HCT116 (cell line): Measurements from ENCODE around the gene RNPEPL1.

ENCODE experiments used
- EZH2 ChIP-seq: fragments of 200-600 bp; sonication (generic); IDR thresholded peaks from 2 replicates; pipeline ENCODE4 v1.6.1; 2017; ENCODE audit warnings: antibody characterized with exemption, mixed run types
- SRF ChIP-seq: IDR thresholded peaks from 2 replicates; pipeline ENCODE4 v1.6.1; 2012; ENCODE audit warnings: low read depth
- YY1 ChIP-seq: IDR thresholded peaks from 2 replicates; pipeline ENCODE4 v1.6.1; 2011; ENCODE audit warnings: low read length, low read depth, moderate library complexity, mild to moderate bottlenecking; ENCODE audit not compliant: insufficient replicate concordance; ENCODE audit errors: extremely low read depth
- TF ChIP-seq, protein P1 (sequence below): IDR thresholded peaks from 2 replicates; pipeline ENCODE4 v1.6.1; 2012

- TF ChIP-seq EZH2 (no peak), SRF (no peak), YY1 (no peak)
- TF ChIP-seq, protein P1, sequence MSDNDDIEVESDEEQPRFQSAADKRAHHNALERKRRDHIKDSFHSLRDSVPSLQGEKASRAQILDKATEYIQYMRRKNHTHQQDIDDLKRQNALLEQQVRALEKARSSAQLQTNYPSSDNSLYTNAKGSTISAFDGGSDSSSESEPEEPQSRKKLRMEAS: no peak
These were observed 10.0 kb upstream of the RNPEPL1 start for GRCh38 chr2:240558236-240558761.
